A549 (cell line): ENCODE results near the gene MRPS26.

Experiments used
- BHLHE40 ChIP-seq: IDR thresholded peaks from 2 replicates; pipeline ENCODE4 v1.6.1; 2012; ENCODE audit warnings: low read depth, low read length, inconsistent platforms
- CHD4 ChIP-seq: fragments of 200-600 bp; sonication (generic); IDR thresholded peaks from 2 replicates; pipeline ENCODE4 v1.6.1; 2016; ENCODE audit warnings: antibody characterized with exemption, mild to moderate bottlenecking, borderline replicate concordance
- CTCF ChIP-seq: fragments of >200 bp; sonication (Bioruptor Twin); formaldehyde crosslinking; IDR thresholded peaks from 3 replicates; pipeline ENCODE4 v1.5.1; 2016
- EP300 ChIP-seq, 2 experiments: fragments of >200 bp; sonication (Bioruptor Twin); formaldehyde crosslinking; IDR thresholded peaks; 2 replicates in 1 of 2; 3 replicates in 1 of 2; pipeline ENCODE4 v1.6.1; 2016 to 2017
- HDAC2 ChIP-seq: fragments of 200-600 bp; sonication (generic); IDR thresholded peaks from 2 replicates; pipeline ENCODE4 v1.6.1; 2016
- MAZ ChIP-seq: fragments of 150-350 bp; IDR thresholded peaks from 2 replicates; pipeline ENCODE4 v1.6.1; 2014; ENCODE audit warnings: antibody characterized with exemption, low read depth, low read length, borderline replicate concordance
- PHF8 ChIP-seq: fragments of 200-600 bp; sonication (generic); IDR thresholded peaks from 2 replicates; pipeline ENCODE4 v1.6.1; 2016; ENCODE audit warnings: low read depth, mild to moderate bottlenecking, antibody characterized with exemption, moderate library complexity, borderline replicate concordance
- POLR2A ChIP-seq: IDR thresholded peaks from 2 replicates; pipeline ENCODE4 v1.6.1; 2012; ENCODE audit warnings: mild to moderate bottlenecking, low read length
- TFCP2L1 ChIP-seq: fragments of 250-450 bp; sonication (Bioruptor Pico); IDR thresholded peaks from 2 replicates; pipeline ENCODE4 v1.5.0; 2021; ENCODE audit warnings: mild to moderate bottlenecking

DNA sequence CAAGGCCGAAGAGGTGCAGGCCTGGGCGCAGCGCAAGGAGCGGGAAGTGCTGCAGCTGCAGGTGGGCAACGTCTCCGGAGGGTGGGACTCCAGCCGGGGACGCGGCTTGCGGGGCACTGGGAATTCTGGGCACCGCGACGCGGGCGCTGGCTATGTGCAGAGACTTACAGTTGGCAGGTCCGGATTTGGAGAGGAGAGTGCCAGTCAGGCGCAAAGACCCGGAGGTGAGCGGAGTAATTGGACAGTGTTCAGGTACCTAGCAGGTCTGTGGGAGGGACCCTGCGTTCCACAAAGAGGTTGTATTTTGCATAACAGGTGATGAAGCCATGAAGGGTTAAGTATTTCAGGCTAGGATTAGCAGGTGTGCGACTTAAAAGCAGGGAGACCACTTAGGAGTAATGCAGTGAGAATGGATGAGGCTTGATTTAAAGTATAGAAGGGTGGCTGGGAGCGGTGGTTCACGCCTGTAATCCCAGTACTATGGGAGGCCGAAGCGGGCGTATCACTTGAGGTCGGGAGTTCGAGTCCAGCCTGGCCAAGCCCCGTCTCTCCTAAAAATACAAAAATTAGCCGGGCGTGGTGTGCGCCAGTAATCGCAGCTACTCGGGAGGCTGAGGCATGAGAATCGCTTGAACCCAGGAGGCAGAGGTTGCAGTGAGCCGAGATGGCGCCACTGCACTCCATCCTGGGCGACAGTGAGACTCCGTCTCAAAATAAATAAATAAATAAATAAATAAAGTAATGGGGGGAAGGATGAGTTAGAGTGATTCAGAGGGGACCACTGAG lies 1.0 kb downstream of the MRPS26 start:
- TF ChIP-seq MAZ = no peak
- TF ChIP-seq TFCP2L1 (CRISPR knock-in tag) = no peak
- no peak for TF ChIP-seq BHLHE40
- TF ChIP-seq PHF8 = no peak
- TF ChIP-seq EP300 (IDR thresholded peaks at IDR 0.05) = no peak
- no peak for TF ChIP-seq HDAC2
- no peak for TF ChIP-seq CTCF
- no peak for TF ChIP-seq POLR2A
- TF ChIP-seq CHD4 = no peak
